Esophagus squamous epithelium (tissue), 4 donors: ENCODE results near the gene KLRC2.

Source experiments
- POLR2A ChIP-seq, 4 donors: fragments of 450-650 bp; IDR thresholded peaks; one replicate each; pipeline ENCODE4 v1.6.1; 2017; ENCODE audit warnings: antibody characterized with exemption in 4 of 4, mild to moderate bottlenecking in 4 of 4, moderate library complexity in 3 of 4
- TF ChIP-seq, protein P1 (sequence below), 6 experiments: fragments of 450-650 bp in 4 of 6; fragments of 200-600 bp in 2 of 6; sonication (generic) in 2 of 6; IDR thresholded peaks; one replicate each; pipeline ENCODE4 v1.5.1; 2016 to 2019; ENCODE audit warnings: antibody characterized with exemption in 6 of 6, mild to moderate bottlenecking in 4 of 6, moderate library complexity in 4 of 6

- TF ChIP-seq POLR2A (IDR thresholded peaks at IDR 0.05): no peak
- TF ChIP-seq, protein P1, sequence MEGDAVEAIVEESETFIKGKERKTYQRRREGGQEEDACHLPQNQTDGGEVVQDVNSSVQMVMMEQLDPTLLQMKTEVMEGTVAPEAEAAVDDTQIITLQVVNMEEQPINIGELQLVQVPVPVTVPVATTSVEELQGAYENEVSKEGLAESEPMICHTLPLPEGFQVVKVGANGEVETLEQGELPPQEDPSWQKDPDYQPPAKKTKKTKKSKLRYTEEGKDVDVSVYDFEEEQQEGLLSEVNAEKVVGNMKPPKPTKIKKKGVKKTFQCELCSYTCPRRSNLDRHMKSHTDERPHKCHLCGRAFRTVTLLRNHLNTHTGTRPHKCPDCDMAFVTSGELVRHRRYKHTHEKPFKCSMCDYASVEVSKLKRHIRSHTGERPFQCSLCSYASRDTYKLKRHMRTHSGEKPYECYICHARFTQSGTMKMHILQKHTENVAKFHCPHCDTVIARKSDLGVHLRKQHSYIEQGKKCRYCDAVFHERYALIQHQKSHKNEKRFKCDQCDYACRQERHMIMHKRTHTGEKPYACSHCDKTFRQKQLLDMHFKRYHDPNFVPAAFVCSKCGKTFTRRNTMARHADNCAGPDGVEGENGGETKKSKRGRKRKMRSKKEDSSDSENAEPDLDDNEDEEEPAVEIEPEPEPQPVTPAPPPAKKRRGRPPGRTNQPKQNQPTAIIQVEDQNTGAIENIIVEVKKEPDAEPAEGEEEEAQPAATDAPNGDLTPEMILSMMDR (IDR thresholded peaks at IDR 0.05): no peak
Observed at GRCh38 chr12:10408842-10409241, 27.0 kb downstream of the KLRC2 start.
